HUES48 (cell line): ENCODE data around the gene DDX49.
"Not testable (repeated sequence)": the region's sequence is repeated elsewhere in the genome, so short reads cannot be mapped to it uniquely, and the experiment has no call there.

Experiments
- H3K27ac ChIP-seq: one replicate; pipeline ENCODE4 v1.7.0; 2013; ENCODE audit warnings: low read depth, low read length, inconsistent platforms
- H3K27me3 ChIP-seq: 2 replicates; pipeline ENCODE4 v1.6.1; 2013; ENCODE audit warnings: mild to moderate bottlenecking, low read length; ENCODE audit not compliant: control insufficient read depth, insufficient read depth
- H3K36me3 ChIP-seq: 2 replicates; pipeline ENCODE4 v1.6.1; 2013; ENCODE audit warnings: low read length; ENCODE audit not compliant: control insufficient read depth, insufficient read depth
- H3K4me1 ChIP-seq: 2 replicates; pipeline ENCODE4 v1.6.1; 2013; ENCODE audit warnings: mild to moderate bottlenecking, low read length; ENCODE audit not compliant: control insufficient read depth, insufficient read depth
- H3K4me3 ChIP-seq: 2 replicates; pipeline ENCODE4 v1.5.1; 2013; ENCODE audit warnings: mild to moderate bottlenecking, low read depth, low read length
- H3K9ac ChIP-seq: 2 replicates; pipeline ENCODE4 v1.6.1; 2013; ENCODE audit warnings: mild to moderate bottlenecking, low read depth, low read length, moderate library complexity
- H3K9me3 ChIP-seq: 2 replicates; pipeline ENCODE4 v1.6.1; 2013; ENCODE audit warnings: low read length; ENCODE audit not compliant: control insufficient read depth, insufficient read depth

DDX49 gene

GRCh38 chr19:18897094-18898029 is 22.2 kb upstream of the DDX49 start:
- no peak overlapping the region for H3K27ac ChIP-seq

GRCh38 chr19:18898081-18898606 is 21.4 kb upstream of the DDX49 start:
- Histone ChIP-seq H3K4me1 (no peaks in the 10 kb centered on the region), H3K4me3 (no peak overlapping the region), H3K9ac (no peak overlapping the region), H3K36me3 (peaks cover 18% of the 10 kb centered on the region), H3K27me3 (peaks cover 16% of the 10 kb centered on the region), H3K27ac (no peak overlapping the region), H3K9me3 (no peaks in the 10 kb centered on the region)

More at GRCh38 chr19:18897094-18898029, 22.2 kb upstream of the DDX49 start:
- Histone ChIP-seq H3K9me3 (no peaks in the 10 kb centered on the region), H3K4me3 (no peak overlapping the region), H3K4me1 (no peaks in the 10 kb centered on the region), H3K27me3 (peaks cover 16% of the 10 kb centered on the region), H3K9ac (no peak overlapping the region), H3K36me3 (peaks cover 18% of the 10 kb centered on the region)

GRCh38 chr19:18898607-18899408 is 20.7 kb upstream of the DDX49 start:
- Histone ChIP-seq H3K9ac (no peak overlapping the region), H3K9me3 (no peaks in the 10 kb centered on the region), H3K27ac (no peak overlapping the region), H3K4me3 (no peak overlapping the region), H3K36me3 (peaks cover 18% of the 10 kb centered on the region), H3K27me3 (peaks cover 16% of the 10 kb centered on the region), H3K4me1 (no peaks in the 10 kb centered on the region)

GRCh38 chr19:18899624-18900560 is 19.6 kb upstream of the DDX49 start:
- Histone ChIP-seq H3K27me3 (peaks cover 15% of the 10 kb centered on the region), H3K36me3 (peaks cover 24% of the 10 kb centered on the region), H3K27ac (no peak overlapping the region), H3K9me3 (no peaks in the 10 kb centered on the region), H3K4me3 (no peak overlapping the region), H3K4me1 (no peaks in the 10 kb centered on the region), H3K9ac (no peak overlapping the region)

- Histone ChIP-seq H3K4me3 (no peak overlapping the region), H3K27me3 (peaks cover 11% of the 10 kb centered on the region), H3K36me3 (peaks cover 34% of the 10 kb centered on the region), H3K27ac (no peak overlapping the region), H3K9ac (no peak overlapping the region), H3K4me1 (no peaks in the 10 kb centered on the region), H3K9me3 (no peaks in the 10 kb centered on the region)
These were observed 18.6 kb upstream of the DDX49 start for GRCh38 chr19:18900700-18901481.

- Histone ChIP-seq H3K27me3 (peaks cover 10% of the 10 kb centered on the region), H3K9ac (no peak overlapping the region), H3K36me3 (peaks cover 40% of the 10 kb centered on the region), H3K4me3 (no peak overlapping the region), H3K27ac (no peak overlapping the region), H3K9me3 (no peaks in the 10 kb centered on the region), H3K4me1 (no peaks in the 10 kb centered on the region)
These were observed 18.0 kb upstream of the DDX49 start for GRCh38 chr19:18901491-18901890.

- not testable (repeated sequence) for H3K9me3 ChIP-seq, H3K9ac ChIP-seq, H3K4me1 ChIP-seq, H3K27me3 ChIP-seq, H3K27ac ChIP-seq, H3K4me3 ChIP-seq
- H3K36me3 ChIP-seq = peaks cover 50% of the 10 kb centered on the region
These were observed 17.0 kb upstream of the DDX49 start for GRCh38 chr19:18902519-18902918.

- Histone ChIP-seq H3K36me3 (peaks cover 55% of the 10 kb centered on the region), H3K27me3 (no peaks in the 10 kb centered on the region), H3K27ac (no peak overlapping the region), H3K4me1 (no peaks in the 10 kb centered on the region), H3K4me3 (no peak overlapping the region), H3K9me3 (no peaks in the 10 kb centered on the region), H3K9ac (no peak overlapping the region)
These were observed 16.1 kb upstream of the DDX49 start for GRCh38 chr19:18903156-18904037.

GRCh38 chr19:18904334-18905057 is 15.0 kb upstream of the DDX49 start:
- Histone ChIP-seq H3K36me3 (peaks cover 57% of the 10 kb centered on the region), H3K4me3 (no peak overlapping the region), H3K9me3 (no peaks in the 10 kb centered on the region), H3K27me3 (no peaks in the 10 kb centered on the region), H3K27ac (no peak overlapping the region), H3K4me1 (no peaks in the 10 kb centered on the region), H3K9ac (no peak overlapping the region)
